GM18498 (cell line): ENCODE measurements around the gene ZNF281.
"Not testable (repeated sequence)": the region's sequence is repeated elsewhere in the genome, so short reads cannot be mapped to it uniquely, and the experiment has no call there.

ENCODE experiments used
- ATAC-seq: cut with Tn5 transposase; IDR thresholded peaks from one replicate; pipeline ENCODE4 v1.9.1; 2021; ENCODE audit warnings: mild to moderate bottlenecking, moderate library complexity; ENCODE audit not compliant: unreplicated experiment

ZNF281 gene

GRCh38 chr1:200429221-200429751 is 19.4 kb upstream of the ZNF281 start:
- ATAC-seq, result no peak

GRCh38 chr1:200428482-200429205 is 18.8 kb upstream of the ZNF281 start:
- ATAC-seq, result no peak

- no peak for ATAC-seq
These were observed 17.9 kb upstream of the ZNF281 start for GRCh38 chr1:200427744-200428143.

- ATAC-seq, result no peak
These were observed 16.4 kb upstream of the ZNF281 start for GRCh38 chr1:200426196-200426595.

DNA sequence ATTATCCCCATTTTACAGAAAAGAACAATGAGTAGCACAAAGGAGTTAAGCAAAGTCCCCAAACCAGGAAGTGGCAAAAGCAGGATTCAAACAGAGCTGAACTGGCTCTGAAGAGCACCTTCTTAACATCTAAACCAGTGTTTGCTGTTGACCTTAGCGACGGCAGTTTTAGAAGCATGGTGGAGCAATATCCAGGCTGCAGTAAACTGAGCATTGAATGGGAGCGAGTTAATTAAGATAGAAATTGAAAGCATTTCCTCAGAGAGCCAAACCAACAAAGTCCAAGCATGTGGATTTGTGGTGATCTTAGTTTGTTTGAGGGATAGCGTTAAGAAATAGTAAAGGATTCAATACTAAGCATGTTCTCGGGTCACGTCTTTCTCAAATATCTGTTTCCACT is 13.4 kb upstream of the ZNF281 start:
- no peak for ATAC-seq

GRCh38 chr1:200422211-200422610 is 12.4 kb upstream of the ZNF281 start:
- ATAC-seq, result no peak

DNA sequence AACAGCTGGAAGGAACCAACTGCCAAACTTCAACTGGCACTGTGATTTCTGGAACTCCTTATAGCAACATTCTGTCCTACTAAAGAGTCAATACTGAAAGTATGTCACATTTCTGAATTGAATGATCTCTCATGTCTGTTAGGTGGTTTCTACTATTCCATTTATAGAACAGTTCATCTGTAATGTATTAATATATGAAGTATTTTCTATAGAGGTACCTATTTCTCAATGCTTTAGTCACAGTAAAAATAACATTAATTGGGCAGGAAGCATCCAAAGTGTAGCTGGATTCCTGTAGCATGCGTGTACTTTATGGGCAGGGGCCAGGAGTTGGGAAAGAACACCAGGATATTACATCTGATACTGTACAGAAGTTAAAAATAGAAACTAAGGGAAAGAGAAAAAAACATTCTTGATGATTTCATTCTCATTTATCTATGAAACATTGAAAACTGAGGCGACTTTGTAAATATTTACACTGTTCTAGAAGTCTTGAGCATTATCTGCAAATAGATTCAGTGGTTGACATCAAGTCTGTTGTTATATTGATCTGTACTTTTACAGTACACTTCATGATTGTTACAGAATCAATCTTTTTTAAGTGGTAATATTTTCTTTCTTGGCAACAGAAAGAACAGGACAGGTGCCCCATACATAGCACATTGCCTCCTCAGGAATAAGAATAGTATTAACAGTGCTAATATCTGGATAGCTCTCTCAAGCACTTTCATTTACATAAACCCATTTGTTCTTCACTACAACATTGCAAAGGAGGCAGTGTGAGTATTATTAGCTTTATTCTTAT is 6.2 kb upstream of the ZNF281 start:
- peak; percentile 84 for ATAC-seq

DNA sequence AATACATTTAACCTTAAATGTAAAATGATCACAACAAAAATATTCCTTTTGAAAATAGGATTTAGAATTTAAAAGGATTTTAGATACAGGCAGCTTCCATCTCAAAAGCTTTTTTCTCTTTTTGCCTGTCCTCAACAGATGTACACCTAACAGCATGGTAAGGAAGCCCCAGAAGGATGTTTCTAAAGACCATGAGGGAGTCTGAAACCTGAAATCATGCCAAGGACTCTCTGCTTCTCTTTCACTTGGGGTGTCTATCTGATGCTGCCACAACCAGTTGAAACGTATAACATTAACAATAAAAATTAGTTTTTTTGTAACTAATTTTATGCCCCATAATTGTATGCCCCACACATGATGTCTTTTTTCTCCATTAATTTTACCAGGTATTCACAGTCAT is 5.4 kb upstream of the ZNF281 start:
- ATAC-seq, result peak; percentile 75

DNA sequence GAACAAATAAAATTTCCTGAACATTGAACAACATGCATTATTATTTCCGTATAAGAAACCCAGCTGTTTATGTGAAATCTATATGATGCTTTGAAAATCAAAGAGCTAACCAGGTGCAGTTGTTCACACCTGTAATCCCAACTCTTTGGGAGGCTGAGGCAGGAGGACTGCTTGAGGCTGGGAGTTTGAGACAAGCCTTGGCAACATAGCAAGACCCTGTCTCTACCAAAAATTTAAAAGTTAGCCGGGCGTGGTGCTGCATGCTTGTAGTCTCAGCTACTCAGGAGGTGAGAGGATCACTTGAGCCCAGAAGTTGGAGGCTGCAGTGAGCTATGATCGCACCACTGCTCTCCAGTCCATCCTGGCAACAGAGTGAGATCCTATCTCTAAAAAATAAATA is 4.8 kb upstream of the ZNF281 start:
- no peak for ATAC-seq

DNA sequence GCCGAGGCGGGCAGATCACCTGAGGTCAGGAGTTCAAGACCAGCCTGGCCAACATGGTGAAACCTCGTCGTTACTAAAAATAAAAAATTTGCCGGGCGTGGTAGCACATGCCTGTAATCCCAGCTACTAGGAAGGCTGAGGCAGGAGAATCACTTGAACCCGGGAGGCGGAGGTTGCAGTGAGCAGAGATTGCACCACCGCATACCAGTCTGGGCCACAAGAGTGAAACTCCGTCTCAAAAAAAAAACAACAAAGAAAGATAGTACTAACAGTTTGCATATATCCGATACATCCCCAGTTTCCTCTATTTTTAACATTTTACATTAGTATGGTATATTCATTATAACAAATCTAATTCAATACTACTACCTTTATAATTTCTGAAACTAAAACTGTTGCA is 3.9 kb upstream of the ZNF281 start:
- ATAC-seq, result not testable (repeated sequence)

DNA sequence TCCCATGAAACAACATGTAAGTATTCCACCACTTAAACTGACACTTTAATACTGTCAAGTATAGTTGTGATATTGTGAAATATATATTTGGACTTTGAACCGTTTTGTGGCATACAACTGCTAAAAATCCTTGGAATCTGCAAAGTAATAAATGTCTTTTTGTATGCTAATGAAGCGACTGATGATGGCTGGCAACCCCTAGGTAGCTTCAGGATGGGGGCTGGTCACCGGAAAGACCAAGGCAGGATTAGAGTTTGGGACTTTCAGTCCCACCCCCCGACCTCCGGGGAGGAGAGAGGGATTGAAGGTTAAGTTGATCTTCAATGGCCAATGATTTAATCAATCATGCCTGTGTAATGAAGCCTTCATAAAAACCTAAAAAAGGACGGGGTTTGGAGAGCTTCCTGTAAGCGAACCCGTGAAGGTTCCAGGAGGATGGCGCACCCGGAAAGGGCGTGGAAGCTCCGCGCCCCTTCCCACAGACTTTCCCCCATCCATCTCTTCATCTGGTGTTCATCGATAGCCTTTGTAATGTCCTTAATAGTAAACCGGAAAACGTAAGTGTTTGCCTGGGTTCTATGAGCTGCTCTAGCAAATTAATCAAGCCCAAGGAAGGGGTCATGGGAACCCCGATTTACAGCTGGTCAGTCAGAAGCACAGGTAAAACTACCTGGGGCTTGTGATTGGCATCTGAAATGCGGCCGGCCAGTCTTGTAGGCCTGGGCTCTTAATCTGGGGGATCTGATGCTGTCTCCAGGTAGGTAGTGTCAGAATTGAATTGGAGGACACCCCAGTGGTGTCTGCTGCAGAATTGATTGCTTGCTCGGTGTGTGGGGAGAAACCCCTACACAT is 1.8 kb upstream of the ZNF281 start:
- no peak for ATAC-seq

GRCh38 chr1:200410566-200410878 is 686 bp upstream of the ZNF281 start:
- ATAC-seq, result peak; percentile 8

DNA sequence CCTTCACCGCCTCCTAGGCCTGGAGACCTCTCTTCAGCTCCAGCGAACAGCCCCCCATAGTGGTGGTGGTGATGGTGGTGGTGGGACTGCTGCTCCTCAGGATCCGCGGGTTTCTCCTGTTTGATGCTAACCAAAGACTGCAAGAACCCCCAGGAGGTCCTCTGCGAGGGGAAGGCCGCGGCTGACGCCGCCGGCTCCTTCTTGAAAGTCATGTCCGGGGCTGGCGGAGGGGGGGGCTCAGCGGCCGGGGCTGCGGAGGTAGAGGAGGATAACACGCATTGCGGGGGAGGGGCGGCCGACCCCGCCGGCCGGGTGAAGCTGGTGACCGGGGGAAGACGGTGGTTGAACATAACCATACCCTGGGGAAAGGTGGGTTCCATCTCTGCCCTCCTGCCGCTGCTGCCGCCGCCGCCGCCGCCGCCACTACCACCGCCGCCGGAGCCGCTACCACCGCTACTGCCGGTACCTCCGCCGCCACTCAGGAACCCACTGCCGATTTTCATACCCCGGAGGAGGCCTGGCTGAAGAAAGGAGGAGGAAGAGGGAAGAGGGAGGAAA is 554 bp downstream of the ZNF281 start:
- ATAC-seq, result peak; percentile 43

GRCh38 chr1:200406161-200406797 is 3.6 kb downstream of the ZNF281 start:
- ATAC-seq, result no peak

DNA sequence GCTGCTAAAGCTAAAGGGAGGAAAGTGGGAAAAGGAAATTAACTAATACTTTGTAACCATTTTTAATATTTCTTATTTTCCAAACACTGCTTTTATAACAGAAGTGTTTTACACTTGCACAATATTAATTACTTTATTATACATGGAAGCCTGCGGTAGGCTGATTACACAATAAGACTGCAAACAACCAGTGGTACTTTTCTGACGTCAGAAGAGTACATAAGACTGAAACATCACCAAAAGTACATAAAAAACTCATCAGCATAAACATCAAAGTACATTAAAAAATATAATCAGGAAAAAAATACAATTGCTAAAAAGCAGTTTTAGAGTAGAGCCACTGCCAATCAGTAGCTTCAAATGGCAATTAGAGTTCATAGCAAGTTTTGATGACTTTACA is 4.6 kb downstream of the ZNF281 start:
- no peak for ATAC-seq

DNA sequence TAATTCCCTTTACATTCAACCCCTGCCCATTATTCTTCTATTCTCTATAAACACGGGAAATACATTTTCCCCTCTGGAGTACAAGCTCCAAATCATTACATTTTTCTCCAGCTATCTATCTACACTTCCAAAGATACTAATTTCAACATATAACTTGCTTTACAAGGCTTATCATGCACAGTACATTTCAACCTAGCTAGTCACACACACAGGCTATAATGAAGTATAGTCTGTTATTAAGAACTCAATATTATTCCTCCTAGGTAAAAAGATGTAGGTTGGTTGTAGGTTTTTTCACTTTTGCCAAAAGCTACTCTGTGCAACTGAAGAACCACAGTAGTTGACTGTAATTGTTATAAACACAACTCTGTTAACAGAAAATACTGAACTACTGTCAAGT is 8.1 kb downstream of the ZNF281 start:
- no peak for ATAC-seq

- no peak for ATAC-seq
These were observed 8.6 kb downstream of the ZNF281 start for GRCh38 chr1:200401263-200401662.

- ATAC-seq, result no peak
These were observed 9.3 kb downstream of the ZNF281 start for GRCh38 chr1:200400556-200400955.

DNA sequence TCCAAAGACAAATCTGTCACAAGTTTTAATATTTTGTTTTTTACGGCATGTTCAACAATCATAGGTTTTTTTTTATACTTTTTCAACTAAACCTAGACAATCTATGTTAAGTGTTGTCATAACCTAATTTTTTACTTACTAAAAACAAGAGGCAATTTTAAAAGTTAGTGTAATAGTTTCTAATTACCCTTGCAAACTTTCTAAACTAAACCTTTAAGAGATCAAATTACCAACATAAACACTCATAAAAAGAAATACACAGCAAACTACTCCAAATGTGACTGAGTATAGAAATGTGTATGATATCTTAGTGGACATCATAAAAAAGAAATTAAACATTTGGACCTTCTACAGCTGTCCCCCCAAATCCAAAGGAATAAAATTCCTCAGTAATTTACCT is 10.0 kb downstream of the ZNF281 start:
- ATAC-seq, result no peak

DNA sequence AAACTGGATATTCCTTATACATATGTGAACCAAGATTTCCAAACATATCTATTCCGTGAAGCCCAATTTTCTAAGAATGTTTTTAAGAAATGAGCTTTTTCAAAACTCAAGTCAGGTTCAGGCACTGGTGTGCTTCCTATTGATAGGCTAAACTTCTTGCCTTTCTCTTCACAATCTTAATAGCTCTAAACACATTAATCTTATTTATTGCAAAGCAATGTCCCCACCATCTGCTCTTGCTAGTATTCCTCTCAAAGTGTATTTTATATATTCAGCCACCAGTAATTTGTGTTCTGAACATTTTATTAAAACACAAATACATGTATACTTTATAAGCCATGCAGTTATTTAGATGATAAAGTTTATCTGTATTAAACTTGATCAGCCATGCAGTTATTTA is 11.5 kb downstream of the ZNF281 start:
- ATAC-seq, result no peak
